IMR-90 (cell line): ENCODE results near the gene PSMA4. TPM values are rescaled to one million over a fixed set of nuclear protein-coding genes. Genes with fewer than 3 reads are reported as not detected.

Experiments
- ATAC-seq: fragments of 200-7000 bp; cut with Tn5 transposase; 2 replicates; pipeline ENCODE4 v1.9.1; 2020; ENCODE audit warnings: low read depth, mild to moderate bottlenecking, moderate library complexity
- BruUV-seq: library from RNA; stranded (reverse); fragments of 400-500 nt; replicated peaks from 2 replicates; lab custom pipeline; 2021; lab: Mats Ljungman, UMichigan
- CTCF ChIA-PET: fragments of 300-600 bp; formaldehyde crosslinking; extraction: SDS; loops from one replicate; lab custom pipeline; 2021; ENCODE audit warnings: antibody characterized with exemption; lab: Yijun Ruan, JAX
- POLR2A ChIA-PET: fragments of 300-600 bp; sonication (Branson Sonifier 250); formaldehyde crosslinking; loops from one replicate; lab custom pipeline; 2022; ENCODE audit warnings: antibody characterized with exemption; ENCODE audit not compliant: unreplicated experiment; lab: Charles Lee
- DNase-seq: peaks from one replicate; pipeline ENCODE4 v3.0.0; 2013
- H2AFZ ChIP-seq: replicated peaks from 2 replicates; pipeline ENCODE3; 2013; ENCODE audit warnings: low read length, mild to moderate bottlenecking; ENCODE audit not compliant: poor library complexity
- H2AK5ac ChIP-seq: 2 replicates; pipeline ENCODE4 v1.6.1; 2013; ENCODE audit warnings: low read depth, low read length, inconsistent platforms
- H2AK9ac ChIP-seq: replicated peaks from 2 replicates; pipeline ENCODE3; 2013; ENCODE audit warnings: mild to moderate bottlenecking, low read depth, low read length, moderate library complexity; ENCODE audit not compliant: poor library complexity
- H2BK120ac ChIP-seq: 2 replicates; pipeline ENCODE4 v1.6.1; 2013; ENCODE audit warnings: low read depth, low read length, inconsistent platforms
- H2BK15ac ChIP-seq: 3 replicates; pipeline ENCODE4 v1.6.1; 2013; ENCODE audit warnings: low read depth, low read length, inconsistent platforms
- H2BK20ac ChIP-seq: 2 replicates; pipeline ENCODE4 v1.6.1; 2013; ENCODE audit warnings: low read depth, mild to moderate bottlenecking, inconsistent platforms, low read length, moderate library complexity
- H2BK5ac ChIP-seq: 2 replicates; pipeline ENCODE4 v1.6.1; 2013; ENCODE audit warnings: mild to moderate bottlenecking, low read depth, low read length, inconsistent platforms; ENCODE audit not compliant: poor library complexity, severe bottlenecking
- H3K14ac ChIP-seq: replicated peaks from 2 replicates; pipeline ENCODE4 v1.6.1; 2013; ENCODE audit warnings: low read depth, low read length, inconsistent platforms
- H3K18ac ChIP-seq: 2 replicates; pipeline ENCODE4 v1.6.1; 2013; ENCODE audit warnings: low read depth, low read length, control low read depth
- H3K23ac ChIP-seq: 2 replicates; pipeline ENCODE4 v1.6.1; 2013; ENCODE audit warnings: low read depth, low read length, inconsistent platforms
- H3K27ac ChIP-seq: 2 replicates; pipeline ENCODE4 v1.5.1; 2013; ENCODE audit warnings: mild to moderate bottlenecking, control low read depth, low read length; ENCODE audit not compliant: insufficient read depth
- H3K27me3 ChIP-seq: 2 replicates; pipeline ENCODE4 v1.6.1; 2013; ENCODE audit warnings: low read length; ENCODE audit not compliant: control insufficient read depth, insufficient read depth
- H3K36me3 ChIP-seq: 2 replicates; pipeline ENCODE4 v1.6.1; 2013; ENCODE audit warnings: low read length, mixed read lengths; ENCODE audit not compliant: control insufficient read depth, insufficient read depth
- H3K4ac ChIP-seq: 2 replicates; pipeline ENCODE4 v1.6.1; 2013; ENCODE audit warnings: low read depth, low read length, inconsistent platforms
- H3K4me1 ChIP-seq: 2 replicates; pipeline ENCODE4 v1.6.1; 2013; ENCODE audit warnings: low read length, mixed read lengths; ENCODE audit not compliant: control insufficient read depth, insufficient read depth
- H3K4me2 ChIP-seq: 2 replicates; pipeline ENCODE4 v1.6.1; 2013; ENCODE audit warnings: low read depth, mild to moderate bottlenecking, control low read depth, low read length, moderate library complexity
- H3K4me3 ChIP-seq: 2 replicates; pipeline ENCODE4 v1.5.1; 2013; ENCODE audit warnings: low read depth, mild to moderate bottlenecking, control low read depth, low read length, moderate library complexity; ENCODE audit not compliant: insufficient read depth
- H3K56ac ChIP-seq: 2 replicates; pipeline ENCODE4 v1.6.1; 2013; ENCODE audit warnings: low read length, inconsistent platforms; ENCODE audit not compliant: insufficient read depth; ENCODE audit errors: extremely low read depth
- H3K79me1 ChIP-seq, 2 experiments: 2 replicates each; pipeline ENCODE4 v1.6.1; 2013; ENCODE audit warnings: low read length in 2 of 2, inconsistent platforms in 1 of 2, low read depth in 1 of 2
- H3K9ac ChIP-seq: 2 replicates; pipeline ENCODE4 v1.6.1; 2013; ENCODE audit warnings: low read depth, low read length, control low read depth
- H3K9me1 ChIP-seq: 2 replicates; pipeline ENCODE4 v1.6.1; 2013; ENCODE audit warnings: low read length, inconsistent platforms; ENCODE audit not compliant: insufficient read depth
- H3K9me3 ChIP-seq: 2 replicates; pipeline ENCODE4 v1.6.1; 2013; ENCODE audit warnings: low read length; ENCODE audit not compliant: control insufficient read depth, insufficient read depth
- H4K20me1 ChIP-seq: 2 replicates; pipeline ENCODE4 v1.6.1; 2013; ENCODE audit warnings: low read length, inconsistent platforms; ENCODE audit not compliant: insufficient read depth
- H4K5ac ChIP-seq: 2 replicates; pipeline ENCODE4 v1.6.1; 2013; ENCODE audit warnings: mild to moderate bottlenecking, low read depth, low read length, control low read depth
- H4K8ac ChIP-seq, 2 experiments: 2 replicates each; pipeline ENCODE4 v1.6.1; 2013; ENCODE audit warnings: low read depth in 2 of 2, low read length in 2 of 2, control low read depth in 1 of 2, inconsistent platforms in 1 of 2
- H4K91ac ChIP-seq: 2 replicates; pipeline ENCODE4 v1.6.1; 2013; ENCODE audit warnings: low read depth, low read length, inconsistent platforms; ENCODE audit not compliant: insufficient read depth
- POLR2A ChIP-seq: IDR thresholded peaks from 2 replicates; pipeline ENCODE4 v1.6.1; 2012; ENCODE audit warnings: mild to moderate bottlenecking, low read depth, low read length
- WGBS, 2 experiments: methylation state at CpG; one replicate each; pipeline versions ENCODE4 v1.1.5 to v1.1.7; 2013; ENCODE audit warnings: missing lambda C conversion rate in 2 of 2; ENCODE audit not compliant: insufficient read length in 1 of 2; ENCODE audit errors: extremely low coverage in 2 of 2; 5-methylcytosine and 5-hydroxymethylcytosine counted together
- dilution Hi-C: fragments of 300-500 bp; cut with HindIII; formaldehyde crosslinking; loops from one replicate; pipeline ENCODE4 v1.14.3; 2018; ENCODE audit warnings: low sequenced_read_pairs; ENCODE audit not compliant: unreplicated experiment
- in situ Hi-C: fragments of 300-500 bp; cut with MboI; formaldehyde crosslinking; loops from 3 replicates; pipeline ENCODE4 v1.14.3; 2019; ENCODE audit warnings: low sequenced_read_pairs, inconsistent platforms, mixed read lengths
- intact Hi-C: fragments of 100-400 bp; cut with micrococcal nuclease; formaldehyde crosslinking; loops from 2 replicates; pipeline ENCODE4 v1.10.0; 2022
- polyA plus RNA-seq, 3 experiments: library from polyadenylated mRNA; depleted of rRNA; stranded (reverse); fragments of >200 nt; gene quantifications; 2 replicates each; pipeline ENCODE4 v1.2.3, GENCODE V29; 2012; ENCODE audit warnings: low replicate concordance in 1 of 3
- total RNA-seq: library from RNA; depleted of rRNA; stranded (reverse); fragments of >200 nt; gene quantifications from 2 replicates; pipeline ENCODE4 v1.2.3, GENCODE V29; 2012

Gene PSMA4
- total and polyA plus RNA-seq, 2 of the 4 experiments (the other 2 are of a cell fraction), result 208 to 239 TPM

DNA sequence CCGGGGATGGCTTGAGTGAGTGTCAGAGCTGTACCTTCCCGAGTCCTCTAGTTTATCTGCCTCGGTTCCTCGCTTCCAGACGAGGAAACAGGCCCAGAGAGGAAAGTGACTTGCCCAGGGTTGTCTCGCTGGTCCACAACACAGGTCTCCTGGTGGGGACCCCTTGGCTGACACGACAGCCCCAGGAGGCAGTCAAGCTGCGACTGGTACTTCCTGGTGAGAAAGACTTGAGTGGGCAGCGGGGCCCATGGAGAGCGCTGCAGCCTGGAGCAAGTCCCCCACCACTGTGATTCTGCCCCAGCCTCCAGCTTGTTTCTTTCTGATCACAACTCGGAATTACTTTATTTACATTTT lies 24.5 kb downstream of the PSMA4 start:
- Histone ChIP-seq H3K18ac (no peak overlapping the region), H3K4me1 (no peaks in the 10 kb centered on the region), H2AK9ac (no peak overlapping the region), H3K23ac (no peak overlapping the region), H3K36me3 (no peaks in the 10 kb centered on the region), H4K5ac (no peak overlapping the region), H3K4ac (no peak overlapping the region), H2AFZ (peak overlapping the region; percentile 89), H2BK5ac (no peak overlapping the region), H4K91ac (no peak overlapping the region), H3K56ac (no peak overlapping the region), H3K9ac (no peak overlapping the region), H3K9me1 (no peaks in the 10 kb centered on the region), H3K14ac (no peak overlapping the region), H3K27me3 (peaks cover 15% of the 10 kb centered on the region), H3K27ac (no peak overlapping the region), H3K4me2 (no peak overlapping the region; the same call in 1 of the 2 replicates), H2BK20ac (no peak overlapping the region), H2BK15ac (no peak overlapping the region), H3K9me3 (no peaks in the 10 kb centered on the region), H3K79me1 (no peaks in the 10 kb centered on the region), H2BK120ac (no peak overlapping the region), H3K4me3 (no peak overlapping the region), H4K20me1 (no peaks in the 10 kb centered on the region), H4K8ac (no peak overlapping the region), H2AK5ac (no peak overlapping the region)
- in situ Hi-C loops, result no loop called here
- no TSS peak for BruUV-seq
- intact Hi-C loops, result no loop called here
- ATAC-seq (no peak), DNase-seq (no peak)
- dilution Hi-C loops, result no loop called here
- ChIA-PET POLR2A (no interaction called here), CTCF (no interaction called here)
- TF ChIP-seq POLR2A, result no peak
- WGBS, 2 experiments, result 63% methylated on average over 7 of the region's 11 CpGs; no CpG with 5 or more reads in 1 of the 2 experiments
